Neural cell (in vitro differentiated cells): ENCODE results near the gene TRPM2. TPM values are rescaled to one million over a fixed set of nuclear protein-coding genes. Genes with fewer than 3 reads are reported as not detected.

Source experiments
- H2AFZ ChIP-seq: fragments of 200-600, 300-800 bp; sonication (generic), shearing (Covaris generic); 2 replicates; pipeline ENCODE4 v1.6.0; 2014; ENCODE audit warnings: low read depth, mild to moderate bottlenecking, antibody characterized with exemption, low read length, moderate library complexity
- H3F3A ChIP-seq: fragments of 200-600 bp; shearing (Covaris generic); 2 replicates; pipeline ENCODE4 v1.6.1; 2016; ENCODE audit warnings: mild to moderate bottlenecking, moderate library complexity, mixed read lengths, antibody characterized with exemption, low read length; ENCODE audit not compliant: insufficient read depth, poor library complexity, severe bottlenecking
- H3K27ac ChIP-seq: fragments of 200-600, 300-800 bp; sonication (generic), shearing (Covaris generic); 2 replicates; pipeline ENCODE4 v1.5.1; 2014; ENCODE audit warnings: mild to moderate bottlenecking, low read length, moderate library complexity
- H3K27me3 ChIP-seq: fragments of 300-800, 200-600 bp; sonication (generic), shearing (Covaris generic); 2 replicates; pipeline ENCODE4 v1.6.0; 2014; ENCODE audit warnings: mild to moderate bottlenecking, low read depth, low read length, moderate library complexity; ENCODE audit not compliant: insufficient read depth
- H3K36me3 ChIP-seq: fragments of 300-800, 200-600 bp; sonication (generic), shearing (Covaris generic); 2 replicates; pipeline ENCODE4 v1.5.1; 2014; ENCODE audit warnings: mild to moderate bottlenecking, antibody characterized with exemption, low read length, moderate library complexity; ENCODE audit not compliant: insufficient read depth
- H3K4me2 ChIP-seq: fragments of 300-800, 200-600 bp; sonication (generic), shearing (Covaris generic); 2 replicates; pipeline ENCODE4 v1.6.0; 2014; ENCODE audit warnings: mild to moderate bottlenecking, low read length
- H3K4me3 ChIP-seq: fragments of 300-800, 200-600 bp; sonication (generic), shearing (Covaris generic); 2 replicates; pipeline ENCODE4 v1.5.1; 2014; ENCODE audit warnings: mild to moderate bottlenecking, low read length, moderate library complexity
- H3K79me2 ChIP-seq: fragments of 200-600 bp; shearing (Covaris generic); replicated peaks from 2 replicates; pipeline ENCODE4 v1.6.0; 2014; ENCODE audit warnings: mild to moderate bottlenecking, low read length, moderate library complexity; ENCODE audit not compliant: insufficient read depth
- H3K9ac ChIP-seq: fragments of 300-800, 200-600 bp; sonication (generic), shearing (Covaris generic); 2 replicates; pipeline ENCODE4 v1.6.1; 2016; ENCODE audit warnings: mild to moderate bottlenecking, low read length, mixed read lengths
- H3K9me2 ChIP-seq: fragments of 200-600 bp; shearing (Covaris generic); 2 replicates; pipeline ENCODE4 v1.6.1; 2016; ENCODE audit warnings: mild to moderate bottlenecking, low read length, mixed read lengths; ENCODE audit not compliant: insufficient read depth
- H3K9me3 ChIP-seq: fragments of 200-600, 300-800 bp; sonication (generic), shearing (Covaris generic); 2 replicates; pipeline ENCODE4 v1.6.1; 2016; ENCODE audit warnings: mild to moderate bottlenecking, mixed run types, low read length, moderate library complexity, mixed read lengths
- H4K20me1 ChIP-seq: fragments of 200-600 bp; shearing (Covaris generic); 2 replicates; pipeline ENCODE4 v1.6.1; 2016; ENCODE audit warnings: mild to moderate bottlenecking, mixed run types; ENCODE audit not compliant: insufficient read depth
- CTCF ChIP-seq: fragments of 450-650 bp; IDR thresholded peaks from 2 replicates; pipeline ENCODE4 v1.5.1; 2014; ENCODE audit warnings: antibody characterized with exemption, mild to moderate bottlenecking, moderate library complexity; ENCODE audit not compliant: poor library complexity, severe bottlenecking
- EP300 ChIP-seq: fragments of 450-650 bp; conservative IDR thresholded peaks from 2 replicates; pipeline ENCODE4 v1.6.1; 2014; ENCODE audit warnings: antibody characterized with exemption, mild to moderate bottlenecking, moderate library complexity; ENCODE audit not compliant: poor library complexity, severe bottlenecking
- EZH2 ChIP-seq: fragments of 200-600, 300-800 bp; shearing (Covaris generic), sonication (generic); IDR thresholded peaks from 2 replicates; pipeline ENCODE4 v1.6.1; 2014; ENCODE audit warnings: antibody characterized with exemption, low read length, borderline replicate concordance, mild to moderate bottlenecking; ENCODE audit not compliant: insufficient read depth, poor library complexity, severe bottlenecking
- MXI1 ChIP-seq: fragments of 450-650 bp; conservative IDR thresholded peaks from 2 replicates; pipeline ENCODE4 v1.6.1; 2014; ENCODE audit warnings: antibody characterized with exemption, mild to moderate bottlenecking; ENCODE audit not compliant: poor library complexity, severe bottlenecking
- POLR2AphosphoS5 ChIP-seq: IDR thresholded peaks from 2 replicates; pipeline ENCODE4 v1.6.1; 2012
- RAD21 ChIP-seq: fragments of 450-650 bp; conservative IDR thresholded peaks from 2 replicates; pipeline ENCODE4 v1.6.1; 2014; ENCODE audit warnings: antibody characterized with exemption, mild to moderate bottlenecking, moderate library complexity
- REST ChIP-seq: IDR thresholded peaks from 2 replicates; pipeline ENCODE4 v1.6.1; 2012; ENCODE audit warnings: borderline replicate concordance
- SMC3 ChIP-seq: fragments of 450-650 bp; conservative IDR thresholded peaks from 2 replicates; pipeline ENCODE4 v1.6.1; 2014; ENCODE audit warnings: antibody characterized with exemption, mild to moderate bottlenecking, moderate library complexity; ENCODE audit not compliant: poor library complexity
- TAF1 ChIP-seq: IDR thresholded peaks from 2 replicates; pipeline ENCODE4 v1.6.1; 2012; ENCODE audit warnings: low read depth
- polyA plus RNA-seq: library from polyadenylated mRNA; depleted of rRNA; stranded (reverse); fragments of >200 nt; gene quantifications from 2 replicates; pipeline ENCODE4 v1.2.3, GENCODE V29; 2014

The TRPM2 gene
- polyA plus RNA-seq, 1 donor from 2014 or later: 0.14 TPM

DNA sequence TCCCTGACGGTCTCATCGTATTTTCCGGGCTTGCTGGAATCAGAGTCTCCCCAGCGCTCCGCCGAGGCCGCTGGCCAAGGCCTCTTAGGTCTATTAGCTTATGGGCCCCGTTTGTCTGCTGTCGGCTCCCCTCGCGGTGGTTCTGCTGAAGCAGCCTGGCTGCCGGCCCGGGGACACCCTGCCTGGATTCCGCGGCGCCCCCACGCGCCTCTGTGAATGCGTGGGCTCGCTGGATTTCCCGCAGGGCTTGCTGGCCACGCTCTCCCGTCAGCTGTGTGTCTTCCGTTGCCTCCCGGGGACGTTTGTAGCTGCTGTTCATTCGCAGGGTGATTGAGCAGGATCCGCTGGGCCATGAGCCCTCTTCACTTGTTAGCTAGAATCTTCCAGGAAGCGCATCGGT lies 110.3 kb downstream of the TRPM2 start:
- Histone ChIP-seq H3K9me3 (no peaks in the 10 kb centered on the region), H3K4me2 (no peak overlapping the region), H3K4me3 (no peak overlapping the region), H3F3A (no peaks in the 10 kb centered on the region), H3K9ac (no peak overlapping the region), H2AFZ (no peak overlapping the region), H3K79me2 (no peaks in the 10 kb centered on the region), H3K27ac (no peak overlapping the region), H3K9me2 (no peaks in the 10 kb centered on the region), H4K20me1 (no peaks in the 10 kb centered on the region), H3K27me3 (no peaks in the 10 kb centered on the region), H3K36me3 (no peaks in the 10 kb centered on the region)
- TF ChIP-seq MXI1 (no peak), REST (no peak), EZH2 (no peak), TAF1 (no peak), CTCF (no peak), RAD21 (no peak), EP300 (no peak), SMC3 (no peak), POLR2AphosphoS5 (no peak)

GRCh38 chr21:44464351-44464750 lies 110.9 kb downstream of the TRPM2 start:
- no peak overlapping the region for H3K4me2 ChIP-seq

More at GRCh38 chr21:44464351-44464750, 110.9 kb downstream of the TRPM2 start:
- Histone ChIP-seq H3K9ac (no peak overlapping the region), H3K27me3 (no peaks in the 10 kb centered on the region), H3K79me2 (no peaks in the 10 kb centered on the region), H3K4me3 (no peak overlapping the region), H2AFZ (no peak overlapping the region), H3K27ac (no peak overlapping the region), H3F3A (no peaks in the 10 kb centered on the region), H3K9me3 (no peaks in the 10 kb centered on the region), H3K9me2 (no peaks in the 10 kb centered on the region), H3K36me3 (no peaks in the 10 kb centered on the region), H4K20me1 (no peaks in the 10 kb centered on the region)
- TF ChIP-seq CTCF (no peak), POLR2AphosphoS5 (no peak), EZH2 (no peak)
